ENCODE data around the gene LRMDA.

The LRMDA gene

DNA sequence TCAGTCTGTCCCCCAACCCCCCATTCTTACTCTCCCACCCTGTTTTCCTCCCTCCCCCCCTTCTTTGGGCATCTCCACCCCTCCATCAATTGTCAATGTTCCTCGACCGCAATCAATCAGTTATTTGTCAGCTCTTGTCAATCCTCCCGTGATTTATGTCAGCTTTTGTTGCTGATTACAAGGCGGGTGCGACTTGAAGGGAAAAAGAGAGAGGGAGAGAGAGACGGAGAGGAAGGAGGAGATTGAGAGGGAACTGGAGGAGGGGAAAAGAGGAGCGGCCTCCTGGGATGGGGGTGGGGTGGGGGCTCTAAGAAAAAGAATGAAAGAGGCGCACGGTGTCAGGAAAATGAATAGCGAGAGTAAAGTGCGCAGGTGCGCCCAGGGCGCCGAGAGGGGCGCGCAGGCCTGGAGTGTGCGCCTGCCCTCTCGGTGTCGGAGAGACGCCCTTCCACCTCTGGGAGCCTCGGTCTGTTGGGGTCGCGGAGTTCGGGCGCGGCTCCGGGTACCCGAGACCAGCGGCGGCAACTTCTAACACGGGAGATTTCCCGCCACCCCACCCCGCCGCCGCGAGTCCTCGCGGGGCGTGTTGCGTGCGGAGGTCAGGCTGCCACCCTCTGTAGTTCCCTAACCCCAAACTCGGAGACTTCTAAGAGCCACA is 28.8 kb upstream of the LRMDA start:
- DNase-seq: no peak

DNA sequence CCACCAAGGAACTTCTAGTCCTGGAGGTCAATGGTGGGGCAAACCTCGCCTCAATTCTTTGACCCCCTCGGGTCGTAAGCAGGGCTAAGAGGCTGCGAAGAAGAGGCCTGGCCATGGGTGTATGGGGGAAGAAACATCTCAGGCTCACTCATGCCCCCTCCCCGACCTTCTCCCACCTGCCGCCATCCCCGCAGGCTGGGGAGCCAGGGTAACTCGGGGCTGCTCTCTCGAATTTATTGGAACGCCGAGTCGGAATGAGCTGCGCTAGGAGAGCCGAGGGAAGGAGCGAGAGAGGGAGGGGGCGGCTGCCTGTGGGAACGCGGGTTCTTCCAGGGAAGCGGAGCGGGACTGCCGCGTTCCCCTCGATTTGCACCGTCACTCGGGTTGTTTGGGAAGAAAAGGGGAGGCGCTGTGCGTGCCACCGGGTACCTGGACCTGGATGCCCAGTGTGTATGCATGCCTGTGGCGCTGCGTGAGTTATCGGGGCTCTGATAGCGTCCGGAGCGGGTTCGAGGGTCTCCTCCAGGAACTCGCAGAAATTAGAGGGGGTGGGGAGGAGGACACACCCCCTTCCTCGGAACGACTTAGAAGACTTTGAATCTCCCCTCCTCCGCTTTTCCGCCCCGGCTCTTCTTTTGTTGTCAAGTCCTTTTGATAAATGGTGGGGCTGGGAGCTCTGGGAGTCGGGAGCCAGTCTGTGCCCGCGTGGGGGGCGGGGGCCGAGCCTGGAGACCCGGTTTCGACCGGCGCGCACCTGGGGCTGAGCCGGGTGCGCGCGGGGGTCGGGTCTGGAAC is 28.1 kb upstream of the LRMDA start:
- DNase-seq: no peak

DNA sequence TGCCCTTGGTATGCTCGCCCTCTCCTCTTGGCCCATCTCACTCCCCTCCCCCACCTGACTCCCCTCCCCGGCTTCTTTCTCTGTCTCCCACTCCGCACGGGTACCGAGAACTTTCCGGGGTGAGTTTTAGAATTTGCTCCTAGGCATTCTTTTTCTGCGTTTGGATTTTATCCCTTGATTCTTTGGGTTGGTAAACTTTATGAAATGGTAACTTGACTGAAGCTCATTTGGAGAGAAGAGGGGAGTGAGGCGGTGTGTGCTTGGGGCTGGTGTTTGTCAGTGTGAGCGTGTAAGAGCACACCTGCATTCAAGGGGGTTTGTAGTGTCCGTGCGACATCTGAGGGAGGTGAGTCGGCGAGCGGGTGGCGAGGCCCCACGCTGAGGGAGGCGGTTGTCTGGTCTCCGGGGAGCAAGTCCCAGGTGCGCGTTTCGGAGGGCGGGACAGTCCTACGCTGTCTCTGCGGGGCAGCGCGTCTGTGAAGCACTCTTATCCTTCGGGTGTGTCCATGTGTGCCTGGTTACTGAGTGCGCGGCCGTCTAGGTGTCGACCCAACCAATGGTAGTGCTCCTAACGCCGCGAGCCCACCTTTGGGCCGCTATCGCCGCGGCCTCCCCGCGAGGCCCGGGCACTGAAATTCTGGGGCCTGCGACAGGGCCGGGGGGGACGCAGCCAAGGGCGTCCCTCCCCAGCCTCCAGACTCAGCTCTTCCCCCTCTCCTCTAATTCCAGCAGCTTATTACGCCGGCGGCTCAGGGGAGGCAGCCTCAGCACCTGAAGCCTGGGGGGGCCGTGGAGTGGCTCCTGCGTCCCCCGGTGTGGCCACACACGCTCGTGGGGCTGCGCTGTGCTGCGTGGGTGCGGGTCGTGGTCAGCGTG is 27.2 kb upstream of the LRMDA start:
- no peak for DNase-seq

DNA sequence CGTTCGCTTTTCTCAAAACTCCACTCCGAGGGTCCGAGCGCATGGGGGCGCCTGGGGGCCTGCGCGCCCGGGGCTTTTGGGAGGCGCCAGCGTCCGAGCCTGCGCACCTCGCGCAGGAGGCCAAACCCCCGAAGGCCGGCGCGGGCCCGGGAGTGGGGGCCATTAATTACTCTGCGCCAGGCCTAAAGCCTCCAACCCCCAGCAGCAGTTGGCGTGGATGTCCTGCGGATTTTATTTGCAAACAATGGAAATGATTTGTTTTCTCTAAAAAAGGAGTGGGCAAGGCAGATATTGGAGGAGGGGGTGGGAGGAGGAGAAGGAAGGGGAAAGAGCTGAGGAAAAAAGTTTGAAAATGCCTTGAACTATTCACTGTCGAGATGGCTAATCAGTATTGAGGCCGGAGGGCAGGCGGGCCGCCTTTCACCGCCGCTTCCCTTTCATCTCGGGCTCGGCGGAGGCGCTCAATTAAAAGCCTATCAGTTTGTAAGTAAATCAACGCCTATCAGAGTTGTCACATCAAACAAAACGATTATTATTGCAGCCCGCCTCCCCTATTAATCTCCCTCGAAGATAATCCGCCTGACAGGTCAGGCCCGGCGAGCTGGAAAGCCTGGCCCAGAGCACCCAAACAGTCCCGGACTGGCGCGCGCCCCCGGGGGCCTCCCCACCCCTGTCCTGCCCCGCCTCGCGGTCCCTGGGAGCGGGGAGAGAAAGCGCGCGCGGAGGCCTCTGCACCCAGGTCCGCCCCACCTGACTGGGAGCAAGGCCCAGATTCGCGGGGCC is 26.4 kb upstream of the LRMDA start:
- no peak for DNase-seq

DNA sequence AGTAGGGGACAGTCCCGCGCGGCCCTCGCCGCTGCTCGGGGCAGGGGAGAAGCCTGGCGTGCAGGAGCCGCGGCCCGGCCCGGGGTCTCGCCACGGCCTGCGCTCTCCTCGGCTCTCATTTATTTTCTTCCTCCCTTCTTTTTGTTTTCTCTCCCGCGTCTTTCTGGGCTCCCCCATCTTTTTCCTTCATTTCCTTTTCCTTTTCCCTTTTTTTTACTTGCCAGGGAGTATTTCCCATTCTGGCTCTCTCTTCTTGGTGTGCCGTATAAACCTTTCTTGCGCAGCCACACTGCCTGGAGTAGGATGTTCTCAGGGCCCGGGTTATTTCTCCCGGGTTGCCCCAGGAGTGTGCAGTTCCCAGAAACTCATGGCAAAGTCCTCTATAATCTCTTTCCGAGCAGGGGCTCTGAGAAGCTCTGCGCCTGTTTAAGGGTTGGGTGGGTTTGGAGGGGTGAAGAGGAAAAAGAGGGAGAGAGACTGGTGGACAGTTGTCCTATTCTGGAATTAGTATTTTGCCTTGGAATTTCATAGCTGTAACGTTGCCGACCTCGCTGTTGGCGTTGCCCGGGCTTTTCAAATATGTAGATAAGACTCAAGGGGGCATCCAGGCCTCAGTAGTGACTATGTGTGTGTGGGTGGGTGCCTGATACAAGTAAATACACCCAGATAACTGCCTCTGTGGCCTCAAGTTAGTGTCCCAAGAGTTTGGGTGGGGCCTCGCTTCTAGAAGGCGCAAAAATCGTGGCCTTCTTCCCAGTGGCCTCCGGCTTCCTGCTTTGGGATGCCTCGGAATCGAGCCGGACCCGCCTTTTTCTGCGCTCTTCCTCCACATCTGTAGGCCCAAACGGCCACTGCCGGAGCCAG is 25.6 kb upstream of the LRMDA start:
- no peak for DNase-seq

DNA sequence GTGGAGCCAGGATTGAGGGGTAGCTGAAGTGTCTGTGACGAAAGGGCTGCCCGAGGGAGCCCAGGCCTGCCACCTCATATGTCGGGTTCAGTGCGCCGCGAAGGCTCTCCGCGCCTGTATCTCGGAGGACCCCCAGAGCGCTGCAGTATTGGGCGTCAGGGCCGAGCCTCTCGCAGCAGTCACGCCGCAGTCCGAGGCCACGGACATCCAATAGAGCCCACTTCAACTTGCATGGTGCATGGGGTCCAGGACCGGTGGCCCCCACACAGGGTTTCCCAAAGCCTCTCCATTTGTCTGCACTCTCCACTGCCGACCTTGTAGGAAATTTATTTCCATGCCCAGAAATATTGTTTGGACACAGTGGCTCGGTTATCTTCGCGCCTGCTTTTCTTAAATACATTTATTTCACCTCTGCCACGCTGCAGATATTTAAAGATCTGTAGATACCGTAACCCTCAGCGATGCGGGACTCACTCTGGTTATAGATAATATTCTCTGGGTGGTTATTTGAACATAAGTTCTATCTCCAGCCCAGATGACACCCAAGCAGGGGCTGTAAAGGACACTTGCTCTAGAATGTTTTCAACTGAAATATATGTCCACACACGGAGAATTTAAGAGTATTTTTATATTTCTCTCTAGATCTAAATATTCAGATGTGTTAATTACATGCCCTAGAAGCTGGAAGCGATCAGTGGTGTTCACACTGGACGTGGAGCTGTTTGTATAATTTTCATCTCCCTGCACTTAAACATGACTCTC is 24.8 kb upstream of the LRMDA start:
- DNase-seq: no peak

DNA sequence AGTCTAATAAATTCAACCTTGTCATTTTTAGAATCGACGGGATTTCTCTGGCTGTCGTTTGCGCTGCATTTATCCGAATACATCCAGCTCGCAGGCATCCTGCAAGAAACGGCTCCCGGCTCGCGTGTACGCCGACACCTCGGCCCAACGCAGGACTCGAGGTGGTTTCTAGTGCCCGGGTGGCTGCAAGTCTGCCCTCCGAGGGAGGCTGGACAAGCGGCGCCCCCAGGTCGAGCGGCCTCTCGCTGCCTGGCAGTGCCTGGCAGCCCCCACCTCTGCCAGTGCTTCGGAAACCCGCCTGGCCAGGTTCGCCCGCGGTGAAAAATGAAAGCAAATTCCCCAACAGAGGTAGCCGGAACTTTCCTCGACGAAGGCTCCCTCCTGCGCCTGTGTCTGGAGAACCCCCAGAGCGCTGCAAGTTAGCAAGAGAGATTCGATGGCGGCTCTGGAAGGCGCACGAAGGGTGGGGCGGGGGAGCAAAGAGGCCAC is 24.2 kb upstream of the LRMDA start:
- no peak for DNase-seq

DNA sequence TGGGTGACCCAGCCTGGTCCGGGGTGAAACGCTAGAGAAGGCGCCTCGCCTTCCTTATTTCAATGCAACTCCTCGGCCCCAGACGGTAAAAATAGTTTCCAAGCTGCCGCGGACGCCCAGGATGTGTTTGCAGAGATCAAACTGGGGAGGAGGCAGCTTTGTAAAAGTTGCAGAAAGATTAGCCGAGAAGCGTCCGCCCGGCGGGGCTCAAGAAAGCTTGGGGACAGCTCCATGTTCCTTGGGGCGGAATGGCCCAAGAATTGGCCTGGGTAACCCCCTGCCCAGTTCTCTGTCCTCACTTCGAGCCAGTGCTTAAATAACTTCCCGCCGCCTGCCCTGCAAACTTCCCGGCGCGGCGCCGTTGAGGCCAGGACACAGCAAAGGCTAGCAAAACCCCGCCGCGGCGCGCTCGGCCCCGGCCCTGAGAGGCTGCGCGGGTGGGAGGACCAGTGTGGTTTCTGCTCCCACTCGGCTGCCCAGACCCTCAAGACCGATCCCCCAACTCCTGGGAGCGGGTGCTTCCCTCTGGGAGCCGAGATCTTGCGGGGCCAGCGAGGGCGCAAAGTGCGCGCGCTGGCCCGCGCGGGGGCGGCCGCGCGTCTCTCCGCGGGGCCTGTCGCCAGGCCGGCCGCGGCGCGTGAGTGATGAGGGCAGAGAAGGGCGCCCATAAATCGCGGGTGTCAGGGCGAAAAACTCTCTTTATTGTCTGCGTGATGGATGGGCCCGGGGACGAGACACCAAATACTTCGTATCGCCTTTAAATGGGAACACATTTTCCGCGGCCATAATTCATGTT is 23.5 kb upstream of the LRMDA start:
- no peak for DNase-seq

DNA sequence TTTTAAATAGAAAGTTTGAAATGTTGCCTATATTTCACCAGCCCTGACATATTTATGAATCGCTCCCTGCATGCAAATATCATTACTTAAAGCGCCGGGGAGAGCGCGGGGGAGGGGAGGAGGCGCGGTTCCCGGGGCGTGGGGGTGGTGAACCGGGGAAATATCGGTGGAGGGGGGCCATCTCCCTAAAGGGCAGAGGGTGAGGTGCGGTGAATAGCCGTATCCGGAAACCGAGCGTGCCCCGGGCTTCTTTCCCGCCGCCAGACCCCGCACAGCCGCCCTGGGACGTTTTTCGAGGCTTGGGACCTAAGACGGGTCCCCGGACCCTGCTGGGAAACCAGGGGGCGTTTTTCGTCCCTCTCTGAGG is 22.9 kb upstream of the LRMDA start:
- no peak for DNase-seq

DNA sequence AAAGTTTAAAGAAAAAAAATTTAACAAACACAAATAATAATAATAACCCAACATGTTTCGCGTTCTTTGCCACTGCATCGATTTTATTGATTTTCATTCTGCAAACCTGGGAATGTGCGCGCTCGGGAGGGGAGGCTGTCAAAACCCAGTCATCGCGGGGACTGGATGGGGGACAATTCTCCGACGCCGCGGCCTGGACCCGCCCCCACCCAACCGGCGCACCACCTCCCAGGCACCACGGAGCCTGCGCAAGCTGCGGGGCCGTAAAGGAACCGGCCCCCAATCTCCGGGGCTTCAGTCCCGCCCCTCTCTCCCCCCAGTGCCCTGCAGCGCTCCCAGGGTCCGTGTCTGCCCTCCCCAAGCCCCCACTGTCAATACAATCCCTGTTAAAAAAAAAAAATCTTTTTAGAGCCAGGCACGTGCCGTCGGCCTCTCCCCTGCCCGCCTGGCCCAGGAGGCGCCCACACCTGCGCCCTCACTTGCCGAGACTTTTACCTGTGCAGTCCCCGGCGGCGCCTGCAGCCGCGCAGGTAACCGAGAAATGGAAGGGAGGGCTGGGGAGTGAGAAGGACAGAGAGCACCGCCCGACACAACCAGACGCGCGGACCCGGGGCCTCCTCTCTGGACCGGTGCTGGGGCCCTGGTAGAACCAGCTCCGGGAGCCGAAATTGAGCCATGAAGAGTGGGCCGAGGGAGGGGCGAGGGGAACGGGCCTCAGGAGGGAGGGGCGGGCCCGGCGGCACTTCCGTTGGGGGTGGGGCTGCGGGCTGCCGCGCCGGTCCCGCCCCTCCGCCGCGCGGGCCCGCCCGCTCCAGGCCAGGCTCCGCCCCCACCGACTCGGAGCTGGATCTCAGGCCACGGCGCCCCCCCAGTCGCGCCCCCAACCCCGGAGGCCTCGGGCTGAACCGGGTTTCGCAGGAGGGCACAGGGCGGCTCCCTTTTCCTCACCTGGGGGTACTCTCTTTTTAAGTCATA is 22.2 kb upstream of the LRMDA start:
- DNase-seq: no peak

DNA sequence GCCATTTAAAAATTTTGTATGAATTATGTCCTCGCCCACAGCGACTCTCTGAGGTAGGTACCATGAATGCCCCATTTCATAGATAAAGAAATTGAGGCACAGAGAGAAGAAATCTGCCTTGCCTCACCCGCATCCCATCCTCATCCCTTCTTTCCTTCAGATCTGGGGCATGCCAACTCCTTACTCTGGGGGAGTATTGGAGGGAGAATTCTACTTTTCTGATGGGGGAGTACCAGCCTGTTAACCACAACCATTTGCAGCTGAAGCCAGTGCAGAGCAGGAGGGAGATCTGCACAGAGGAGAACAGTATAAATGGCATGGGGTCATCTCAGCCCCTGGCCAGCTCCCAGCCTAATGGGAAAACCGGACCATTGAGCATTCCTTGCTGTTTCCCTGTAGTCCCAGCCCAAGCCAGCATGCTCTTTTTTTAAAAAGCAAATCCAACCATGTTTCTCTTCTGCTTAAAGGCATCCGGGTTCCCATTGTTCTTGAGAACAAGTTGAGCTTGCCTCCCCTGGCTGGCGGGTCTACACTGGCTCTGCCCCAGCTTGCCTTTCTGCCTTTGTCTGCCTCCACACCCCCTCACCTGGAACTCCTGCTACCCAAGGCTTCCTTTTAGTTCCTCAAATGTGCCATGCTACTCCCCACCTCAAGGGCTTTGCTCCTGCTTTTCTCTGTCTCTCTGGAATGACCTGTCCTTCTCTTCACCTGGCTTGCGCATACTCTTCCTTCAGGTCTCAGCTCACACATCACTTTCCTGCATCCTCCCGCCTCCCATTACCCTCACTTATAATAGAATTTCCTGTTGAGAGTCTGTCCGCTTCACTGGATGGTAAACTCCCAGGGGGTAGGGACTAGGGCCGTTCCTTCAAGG is 21.1 kb upstream of the LRMDA start:
- no peak for DNase-seq

DNA sequence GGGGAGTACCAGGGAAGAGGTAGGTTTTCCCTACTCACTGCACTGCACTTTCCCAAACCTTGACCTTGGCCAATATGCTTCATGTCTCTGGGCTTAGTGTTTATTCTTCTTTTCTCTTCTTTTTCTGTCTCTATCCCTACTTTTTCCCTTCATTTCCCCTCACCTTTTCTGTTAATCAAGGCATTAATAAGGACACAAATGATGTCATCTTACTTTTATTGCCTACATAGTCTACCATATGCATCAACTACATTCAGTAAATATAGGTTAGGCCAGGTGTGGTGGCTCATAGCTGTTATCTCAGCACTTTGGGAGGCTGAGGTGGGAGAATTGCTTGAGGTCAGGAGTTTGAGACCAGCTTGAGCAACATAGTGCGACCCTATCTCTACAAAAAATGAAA is 16.9 kb upstream of the LRMDA start:
- DNase-seq: no peak

DNA sequence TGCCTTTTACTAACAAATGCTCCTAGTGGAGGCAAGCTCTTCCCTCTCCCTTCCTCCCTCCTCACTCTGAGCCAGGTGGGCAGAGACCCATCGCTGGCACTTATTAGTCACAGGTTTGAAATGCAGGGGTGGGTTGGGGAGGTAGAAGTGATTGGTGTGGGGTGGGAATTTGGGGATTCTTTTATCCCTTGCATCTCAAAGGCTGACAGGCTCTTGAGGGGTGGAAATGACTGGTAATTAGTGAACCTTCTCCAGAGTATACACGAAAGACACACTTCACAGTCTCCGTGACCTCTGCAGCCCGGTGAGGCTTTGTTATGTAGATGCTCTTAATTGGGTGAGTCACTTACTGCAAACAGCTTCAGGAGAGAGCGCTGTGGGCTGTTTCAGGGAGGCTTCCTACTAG is 13.9 kb upstream of the LRMDA start:
- DNase-seq: no peak

DNA sequence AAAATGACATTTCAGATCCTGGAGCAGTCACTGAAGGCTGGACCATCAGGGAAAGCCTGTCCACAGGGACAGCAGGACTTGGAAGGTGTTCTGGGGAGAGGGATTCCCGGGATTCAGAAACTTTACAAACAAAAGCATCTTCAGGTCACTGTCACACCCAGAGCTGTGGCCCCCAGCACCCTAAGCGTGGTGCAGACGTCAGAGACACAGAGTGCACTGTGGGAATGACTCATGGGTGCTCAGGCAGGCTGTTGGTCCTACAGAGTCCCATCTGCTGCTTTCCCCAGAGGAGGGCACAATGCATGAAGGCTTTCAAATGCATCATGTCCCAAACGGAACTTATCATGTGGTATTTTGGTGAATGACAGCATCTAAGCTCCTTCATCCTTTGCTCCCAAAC is 13.1 kb upstream of the LRMDA start:
- no peak for DNase-seq

DNA sequence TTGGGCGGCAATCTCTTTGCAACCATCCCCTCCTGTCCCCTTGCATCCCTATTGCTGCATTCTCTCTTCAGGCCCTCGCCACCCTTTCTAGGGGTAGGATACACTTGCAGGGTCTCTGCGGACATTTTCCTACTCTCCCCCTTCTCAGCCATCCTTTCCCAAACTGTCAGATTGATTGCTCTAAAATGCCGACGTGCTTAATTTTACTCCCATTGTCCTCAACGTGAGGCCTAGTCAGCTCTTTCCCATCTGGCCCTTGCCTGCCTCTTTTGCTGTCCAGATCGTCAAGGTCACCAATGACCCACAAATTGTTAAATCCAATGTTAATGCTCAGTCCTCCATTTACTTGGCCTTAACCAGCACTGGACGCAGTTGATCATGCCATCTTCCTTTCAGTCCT is 12.7 kb upstream of the LRMDA start:
- DNase-seq: no peak

DNA sequence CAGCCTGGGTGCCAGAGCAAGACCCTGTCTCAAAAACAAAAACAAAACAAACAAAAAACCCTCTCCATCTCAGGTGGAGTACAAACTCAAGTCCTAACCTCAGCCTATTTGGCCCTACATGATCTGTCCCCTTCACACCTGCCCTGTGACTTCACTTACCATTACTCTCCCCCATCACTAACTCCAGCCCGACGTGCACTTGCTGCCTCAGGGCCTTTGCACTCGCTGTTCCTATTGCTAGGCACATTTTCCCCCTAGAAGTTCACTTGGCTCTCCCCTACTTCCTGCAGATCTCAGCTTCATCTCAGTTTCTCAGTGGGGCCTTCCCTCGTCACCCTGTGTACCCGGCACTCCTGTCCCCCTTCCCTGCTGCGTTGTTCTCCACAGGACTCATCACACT is 8.5 kb upstream of the LRMDA start:
- DNase-seq: no peak

DNA sequence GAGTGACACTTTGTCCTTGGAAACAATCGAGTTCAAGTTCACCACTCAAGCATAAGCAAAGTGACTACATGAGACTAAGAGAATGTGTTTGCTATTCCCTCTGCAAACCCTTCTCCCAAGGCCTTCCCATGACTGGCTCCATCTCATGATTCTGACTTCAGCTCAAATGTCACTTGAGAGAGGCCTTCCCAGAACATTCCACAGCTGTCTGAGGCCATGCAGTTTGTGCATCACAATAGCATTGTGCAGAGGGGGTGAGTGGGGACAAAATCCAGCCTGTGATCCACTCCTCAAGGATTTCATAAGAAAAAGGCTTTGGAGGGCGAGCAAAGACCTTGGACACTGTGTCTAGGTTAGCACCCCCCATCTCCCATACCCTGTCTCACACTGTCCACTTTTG is 6.9 kb upstream of the LRMDA start:
- no peak for DNase-seq
